Psoas muscle (tissue), 8 donors: ENCODE measurements around the gene SGMS2. TPM values are rescaled to one million over a fixed set of nuclear protein-coding genes. Genes with fewer than 3 reads are reported as not detected.
"Not testable (repeated sequence)": the region's sequence is repeated elsewhere in the genome, so short reads cannot be mapped to it uniquely, and the experiment has no call there.

Experiments
- ATAC-seq, 4 donors: fragments of 200-7000 bp; cut with Tn5 transposase; one replicate each; pipeline ENCODE4 v1.9.1; 2020; ENCODE audit warnings: moderate library complexity in 3 of 4, mild to moderate bottlenecking in 2 of 4
- DNase-seq, 2 donors: peaks; one replicate each; pipeline ENCODE4 v3.0.0-alpha.2; 2020
- H3K27ac ChIP-seq: fragments of 200-600 bp; one replicate; pipeline ENCODE4 v1.8.0; 2022
- H3K27me3 ChIP-seq, 3 donors: fragments of 200-600 bp in 1 of 3; one replicate each; pipeline versions ENCODE4 v1.6.1 to v1.8.0; 2013 to 2022; ENCODE audit warnings: low read length in 2 of 3, mild to moderate bottlenecking in 2 of 3, moderate library complexity in 1 of 3; ENCODE audit not compliant: insufficient read depth in 3 of 3
- H3K36me3 ChIP-seq, 2 donors: fragments of 200-600 bp in 1 of 2; one replicate each; pipeline versions ENCODE4 v1.6.1 to v1.8.0; 2013 to 2022; ENCODE audit warnings: low read depth in 1 of 2, mild to moderate bottlenecking in 1 of 2, moderate library complexity in 1 of 2; ENCODE audit not compliant: insufficient read depth in 1 of 2
- H3K4me1 ChIP-seq: fragments of 200-600 bp; one replicate; pipeline ENCODE4 v1.8.0; 2022
- H3K4me3 ChIP-seq: fragments of 200-600 bp; one replicate; pipeline ENCODE4 v1.8.0; 2022; ENCODE audit warnings: mild to moderate bottlenecking
- H3K9me3 ChIP-seq: fragments of 200-600 bp; one replicate; pipeline ENCODE4 v1.8.0; 2022
- WGBS, 3 donors: extraction: QIAGEN DNeasy Blood & Tissue Kit; methylation state at CpG; one replicate each; pipeline versions ENCODE4 v1.1.6 to v1.1.7; 2013; 5-methylcytosine and 5-hydroxymethylcytosine counted together
- intact Hi-C, 2 donors: fragments of 100-400 bp; cut with DNase I; formaldehyde crosslinking; loops; one replicate each; pipeline versions ENCODE4 v1.11.0 to v1.14.2; 2022
- polyA plus RNA-seq, 3 donors: library from polyadenylated mRNA; stranded (reverse); fragments of 200-250 nt; gene quantifications; one replicate each; pipeline ENCODE4 v1.2.3, GENCODE V29; 2013
- total RNA-seq, 4 donors: library from RNA; stranded (reverse); fragmentation: NEBNext Ultra II Directional in 2 of 4; extraction: Animal tissue kit (Norgen Biotek cat#: 25700) in 2 of 4; gene quantifications; one replicate each; pipeline versions ENCODE4 v1.2.1 to v1.2.4, GENCODE V29; 2021 to 2023
- TF ChIP-seq, protein P1 (sequence below): fragments of 200-600 bp; IDR thresholded peaks from one replicate; pipeline ENCODE4 v1.8.0; 2022; ENCODE audit warnings: antibody characterized with exemption
- donor health status: healthy with polysubstance abuse.
- donor health status: DM: no; HTN: no; CAD: no; lungs with moderate emphysema.
- donor health status: Bipolar disorder and iron deficiency.
- donor health status: healthy.
- donor health status: DM: yes; HTN: yes; CAD: no.
- donor health status: DM: no; HTN: no; CAD: no.
- donor health status: DM: no; HTN: no; CAD: no.
- donor health status: DM: yes; HTN: yes; CAD: no.

The SGMS2 gene
- total and polyA plus RNA-seq, 7 donors, result 1.7 to 14.2 (median 8.7) TPM

DNA sequence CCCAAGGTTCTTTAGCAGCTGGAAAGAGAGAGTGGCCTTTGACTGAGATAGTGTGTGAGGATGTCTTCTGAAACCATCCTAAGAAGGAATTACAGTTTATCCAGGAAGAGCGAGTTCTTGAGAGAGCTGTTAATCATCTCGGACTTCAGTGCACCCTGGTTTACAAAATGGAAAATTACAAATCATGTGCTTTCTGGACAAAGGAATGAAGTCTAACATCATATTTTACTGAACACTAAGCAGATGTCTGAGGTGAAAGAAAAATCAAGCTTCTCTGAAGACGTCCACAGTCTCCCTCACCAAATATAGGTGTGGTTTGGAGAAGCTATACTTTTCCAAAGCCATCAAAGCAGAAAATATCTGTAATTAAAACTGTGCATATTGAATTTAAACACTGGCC is 75.8 kb downstream of the SGMS2 start:
- Histone ChIP-seq H3K36me3 (peaks cover 0 to 3% of the 10 kb centered on the region in 2 donors), H3K4me3 (no peak overlapping the region), H3K4me1 (peaks cover 19% of the 10 kb centered on the region), H3K27ac (no peak overlapping the region), H3K27me3 (no peaks in the 10 kb centered on the region), H3K9me3 (no peaks in the 10 kb centered on the region)
- intact Hi-C loops, result no loop called here
- ATAC-seq (no peak), DNase-seq (no peak)
- WGBS, 3 donors, result 91 to 94% (median 94%) methylated on average over 3 of the region's 3 CpGs
- TF ChIP-seq, protein P1, sequence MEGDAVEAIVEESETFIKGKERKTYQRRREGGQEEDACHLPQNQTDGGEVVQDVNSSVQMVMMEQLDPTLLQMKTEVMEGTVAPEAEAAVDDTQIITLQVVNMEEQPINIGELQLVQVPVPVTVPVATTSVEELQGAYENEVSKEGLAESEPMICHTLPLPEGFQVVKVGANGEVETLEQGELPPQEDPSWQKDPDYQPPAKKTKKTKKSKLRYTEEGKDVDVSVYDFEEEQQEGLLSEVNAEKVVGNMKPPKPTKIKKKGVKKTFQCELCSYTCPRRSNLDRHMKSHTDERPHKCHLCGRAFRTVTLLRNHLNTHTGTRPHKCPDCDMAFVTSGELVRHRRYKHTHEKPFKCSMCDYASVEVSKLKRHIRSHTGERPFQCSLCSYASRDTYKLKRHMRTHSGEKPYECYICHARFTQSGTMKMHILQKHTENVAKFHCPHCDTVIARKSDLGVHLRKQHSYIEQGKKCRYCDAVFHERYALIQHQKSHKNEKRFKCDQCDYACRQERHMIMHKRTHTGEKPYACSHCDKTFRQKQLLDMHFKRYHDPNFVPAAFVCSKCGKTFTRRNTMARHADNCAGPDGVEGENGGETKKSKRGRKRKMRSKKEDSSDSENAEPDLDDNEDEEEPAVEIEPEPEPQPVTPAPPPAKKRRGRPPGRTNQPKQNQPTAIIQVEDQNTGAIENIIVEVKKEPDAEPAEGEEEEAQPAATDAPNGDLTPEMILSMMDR, result no peak

DNA sequence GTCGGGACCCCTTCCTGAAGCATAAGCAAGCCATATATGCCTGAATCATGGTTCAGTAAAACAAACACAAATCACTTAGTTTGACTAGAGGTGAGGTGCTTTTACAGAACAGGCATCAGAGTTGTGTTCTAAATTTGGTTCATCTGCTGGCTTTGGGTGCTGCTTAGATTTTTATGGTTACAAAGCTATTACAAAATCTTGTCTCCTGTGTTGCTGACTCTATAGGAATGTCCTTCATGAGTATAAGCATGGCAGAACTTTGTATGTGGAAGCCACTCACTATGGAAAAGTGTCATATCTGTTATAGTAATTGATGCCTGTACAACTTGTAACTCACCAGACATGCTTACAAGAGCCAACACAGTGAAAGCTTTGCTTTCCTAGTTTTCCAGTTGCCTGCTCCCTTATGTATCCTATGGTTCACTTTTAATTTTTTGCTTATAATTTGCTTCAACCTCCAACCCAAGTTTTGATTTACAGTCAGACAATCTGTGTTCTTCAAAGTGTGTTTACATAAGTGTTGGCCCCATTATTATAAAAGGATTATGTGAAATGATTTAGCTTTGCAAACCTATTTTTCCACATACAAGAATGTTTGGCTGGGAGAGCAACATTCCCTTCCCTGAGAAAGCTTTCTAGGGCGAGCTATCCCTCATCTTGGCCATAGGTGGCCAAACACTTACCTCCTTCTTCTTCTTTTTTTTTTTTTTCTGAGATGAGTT is 76.6 kb downstream of the SGMS2 start:
- TF ChIP-seq, protein P1, result no peak
- Histone ChIP-seq H3K27me3 (no peaks in the 10 kb centered on the region), H3K27ac (no peak overlapping the region), H3K9me3 (no peaks in the 10 kb centered on the region), H3K4me3 (no peak overlapping the region), H3K36me3 (peaks cover 0 to 3% of the 10 kb centered on the region in 2 donors), H3K4me1 (peaks cover 16% of the 10 kb centered on the region)
- peak in 3 of 4 donors; percentile 42 to 77 (median 77) for ATAC-seq
- WGBS, 3 donors, result 81 to 89% (median 87%) methylated on average over 2 of the region's 2 CpGs
- DNase-seq, result no peak
- intact Hi-C loops, result no loop called here

DNA sequence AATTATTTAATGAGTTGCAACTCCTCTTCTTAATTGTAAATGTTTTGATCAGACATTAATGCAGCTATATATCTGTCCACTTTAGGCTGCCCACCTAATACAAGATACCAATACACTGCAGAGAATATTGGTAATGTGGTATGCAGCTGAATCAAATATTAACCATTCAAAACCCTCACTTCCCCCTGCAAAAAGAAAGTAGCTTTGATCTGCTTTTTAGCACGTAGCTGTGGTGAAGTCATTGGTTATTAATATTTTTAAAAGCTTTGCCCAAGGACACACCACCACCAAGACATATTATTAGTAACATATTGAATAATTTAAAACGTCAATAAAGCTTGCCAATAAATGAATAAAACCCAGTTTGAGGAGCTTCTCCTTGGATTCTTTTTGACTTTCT is 78.0 kb downstream of the SGMS2 start:
- peaks cover under 1 to 3% of the 10 kb centered on the region in 2 donors for H3K36me3 ChIP-seq
- intact Hi-C loops, result no loop called here
- no peak overlapping the region for H3K27ac ChIP-seq
- peaks cover 14% of the 10 kb centered on the region for H3K4me1 ChIP-seq
- no peak overlapping the region for H3K4me3 ChIP-seq
- ATAC-seq, result no peak
- TF ChIP-seq, protein P1, result no peak
- no peaks in the 10 kb centered on the region for H3K9me3 ChIP-seq
- DNase-seq, result no peak
- WGBS, 3 donors, result 29 to 51% (median 36%) methylated on average over 2 of the region's 2 CpGs
- H3K27me3 ChIP-seq, result no peaks in the 10 kb centered on the region

DNA sequence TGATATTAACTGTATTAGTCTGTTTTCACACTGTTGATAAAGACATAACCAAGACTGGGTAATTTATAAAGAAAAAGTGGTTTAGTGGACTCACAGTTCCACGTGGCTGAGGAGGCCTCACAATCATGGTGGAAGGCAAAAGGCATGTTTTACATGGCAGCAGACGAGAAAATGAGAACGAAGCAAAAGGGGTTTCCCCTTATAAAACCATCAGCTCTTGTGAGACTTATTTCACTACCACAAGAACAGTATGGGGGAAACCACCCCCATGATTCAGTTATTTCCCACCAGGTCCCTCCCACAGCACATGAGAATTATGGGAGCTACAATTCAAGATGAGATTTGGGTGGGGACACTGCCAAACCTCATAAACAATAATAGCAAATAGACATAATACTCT is 80.3 kb downstream of the SGMS2 start:
- not testable (repeated sequence) for H3K9me3 ChIP-seq, ATAC-seq, DNase-seq, H3K27ac ChIP-seq, H3K27me3 ChIP-seq, H3K4me3 ChIP-seq
- Histone ChIP-seq H3K4me1 (peaks cover 14% of the 10 kb centered on the region), H3K36me3 (peaks cover 3 to 17% of the 10 kb centered on the region in 2 donors)
- WGBS, 3 donors, result 86 to 89% (median 86%) methylated on average over 3 of the region's 3 CpGs
- intact Hi-C loops, result loop anchor here in 1 of 2 donors (5.0 kb wide), 1 partner anchor 88 kb away; no protein-coding TSS in a partner anchor

DNA sequence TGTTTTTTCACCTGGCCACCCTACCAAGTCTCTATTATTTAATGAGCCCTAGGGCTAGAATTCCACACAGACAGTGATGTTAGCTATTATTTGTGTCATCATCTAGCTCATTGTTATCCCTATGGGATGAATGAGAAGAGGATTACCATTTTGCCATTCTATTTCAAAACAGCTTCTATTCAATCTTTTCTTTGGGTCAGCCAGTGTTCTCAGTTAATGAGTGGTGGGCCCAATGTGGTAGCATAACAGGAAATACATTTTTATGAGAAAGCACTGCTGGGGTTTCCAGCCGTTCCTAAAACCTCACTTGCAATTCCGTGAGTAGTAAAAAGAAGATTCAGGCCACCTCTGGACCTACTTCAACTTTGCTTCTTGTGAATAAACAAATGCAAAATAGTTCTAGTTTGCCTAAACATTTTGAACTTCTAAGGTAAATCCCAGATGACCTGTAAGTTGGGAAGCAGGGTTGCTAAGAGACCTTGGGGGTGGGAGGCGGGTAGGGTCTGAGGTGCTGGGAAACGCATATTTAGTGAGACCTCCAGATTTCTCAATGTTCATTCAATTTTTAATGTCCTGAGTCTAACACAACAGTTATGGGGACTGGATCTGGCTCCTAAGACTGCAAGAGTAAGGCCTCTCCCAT is 81.8 kb downstream of the SGMS2 start:
- DNase-seq (no peak), ATAC-seq (no peak)
- H3K4me3 ChIP-seq, result no peak overlapping the region
- TF ChIP-seq, protein P1, result no peak
- no peak overlapping the region for H3K27ac ChIP-seq
- peaks cover 3 to 24% of the 10 kb centered on the region in 2 donors for H3K36me3 ChIP-seq
- WGBS, 3 donors, result 92 to 94% (median 93%) methylated on average over 4 of the region's 4 CpGs
- intact Hi-C loops, result loop anchor here in 1 of 2 donors (5.0 kb wide), 1 partner anchor 89 kb away; no protein-coding TSS in a partner anchor
- H3K4me1 ChIP-seq, result peaks cover 9% of the 10 kb centered on the region
- no peaks in the 10 kb centered on the region for H3K27me3 ChIP-seq
- no peaks in the 10 kb centered on the region for H3K9me3 ChIP-seq
